H7 (cell line): Measurements from ENCODE around the gene ETNK1. TPM values are rescaled to one million over a fixed set of nuclear protein-coding genes. Genes with fewer than 3 reads are reported as not detected.

Source experiments
- DNase-seq: peaks from one replicate; pipeline ENCODE4 v3.0.0; 2012
- H3K27me3 ChIP-seq: 2 replicates; pipeline ENCODE4 v1.6.0; 2011; ENCODE audit warnings: mild to moderate bottlenecking, low read length; ENCODE audit not compliant: control insufficient read depth, insufficient read depth
- H3K36me3 ChIP-seq: replicated peaks from 2 replicates; pipeline ENCODE4 v1.5.1; 2011; ENCODE audit warnings: low read length; ENCODE audit not compliant: control insufficient read depth, insufficient read depth
- H3K4me3 ChIP-seq: 2 replicates; pipeline ENCODE4 v1.5.1; 2011; ENCODE audit warnings: low read depth, mild to moderate bottlenecking, control low read depth, low read length, moderate library complexity; ENCODE audit not compliant: insufficient read depth
- total RNA-seq: library from RNA; depleted of rRNA; stranded (reverse); fragments of >200 nt; shearing (Covaris generic); gene quantifications from 2 replicates; pipeline ENCODE4 v1.2.3, GENCODE V29; 2014

The ETNK1 gene
- total RNA-seq, 1 experiment from 2014 or later: 54.2 TPM

DNA sequence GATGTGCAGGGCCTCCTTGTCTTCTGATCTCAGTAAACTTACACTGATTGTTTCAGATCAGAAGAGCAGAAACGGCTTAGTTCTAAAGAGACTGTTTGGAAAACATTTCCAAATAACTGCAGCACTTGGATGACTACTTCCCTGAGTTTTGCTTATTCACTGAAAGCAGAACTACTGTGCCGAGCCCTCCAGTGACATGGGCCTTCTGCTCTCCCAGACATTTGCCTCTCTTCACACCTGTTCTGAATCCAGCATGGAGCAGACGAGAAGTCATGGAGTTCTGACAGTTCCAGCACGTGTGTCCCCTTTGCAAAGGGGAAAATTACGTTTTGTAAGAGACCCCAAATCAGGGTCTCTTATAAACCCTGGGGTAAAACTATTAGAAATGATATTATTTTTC, 31.4 kb downstream of the ETNK1 start:
- H3K4me3 ChIP-seq: no peak overlapping the region
- DNase-seq: no peak
- no peaks in the 10 kb centered on the region; the same call in 1 of the 2 replicates for H3K36me3 ChIP-seq
- H3K27me3 ChIP-seq: no peaks in the 10 kb centered on the region

- Histone ChIP-seq H3K4me3 (no peak overlapping the region), H3K27me3 (no peaks in the 10 kb centered on the region), H3K36me3 (no peaks in the 10 kb centered on the region; the same call in 1 of the 2 replicates)
- no peak for DNase-seq
These were observed 31.9 kb downstream of the ETNK1 start for GRCh38 chr12:22656831-22657230.

DNA sequence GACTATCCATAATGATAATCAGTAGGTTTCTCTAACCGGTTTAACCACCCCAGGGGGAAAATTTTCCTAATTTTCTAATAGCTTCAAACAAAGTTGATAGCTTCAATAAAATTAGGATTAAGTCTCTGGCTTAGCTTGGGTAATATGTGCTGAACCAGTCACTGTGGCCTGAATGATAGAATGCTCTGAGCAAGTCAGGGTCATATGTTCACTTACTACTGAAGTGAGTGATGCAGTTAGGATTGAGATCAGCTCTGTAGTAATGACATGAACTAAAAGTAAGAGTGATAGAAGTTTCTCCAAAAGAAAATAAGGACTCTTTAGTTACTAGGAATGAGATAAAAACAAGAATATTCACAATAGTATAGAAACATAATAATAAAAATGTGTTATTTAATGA, 32.6 kb downstream of the ETNK1 start:
- no peak for DNase-seq
- H3K36me3 ChIP-seq: no peaks in the 10 kb centered on the region; the same call in 1 of the 2 replicates
- no peaks in the 10 kb centered on the region for H3K27me3 ChIP-seq
- H3K4me3 ChIP-seq: no peak overlapping the region

- Histone ChIP-seq H3K36me3 (no peaks in the 10 kb centered on the region; the same call in 1 of the 2 replicates), H3K4me3 (no peak overlapping the region), H3K27me3 (no peaks in the 10 kb centered on the region)
- DNase-seq: no peak
These were observed 33.2 kb downstream of the ETNK1 start for GRCh38 chr12:22658214-22658613.

DNA sequence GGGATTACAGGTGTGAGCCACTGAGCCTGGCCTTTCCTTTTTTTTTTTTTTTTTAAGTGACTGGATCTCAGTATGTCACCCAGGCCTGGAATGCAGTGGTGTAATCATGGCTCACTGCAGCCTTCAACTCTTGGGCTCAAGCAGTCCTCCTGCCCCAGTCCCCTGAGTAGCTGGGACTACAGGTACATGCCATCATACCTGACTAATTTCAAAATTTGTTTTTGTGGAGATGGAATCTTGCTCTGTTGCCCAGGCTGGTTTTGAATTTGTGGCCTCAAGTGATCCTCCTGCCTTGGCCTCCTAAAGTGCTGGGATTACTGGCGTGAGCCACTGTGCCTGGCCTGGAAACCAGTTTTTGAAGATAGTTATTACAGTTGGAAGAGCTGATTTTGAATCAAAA, 37.4 kb downstream of the ETNK1 start:
- no peak for DNase-seq
- Histone ChIP-seq H3K27me3 (no peaks in the 10 kb centered on the region), H3K4me3 (no peak overlapping the region), H3K36me3 (no peaks in the 10 kb centered on the region; the same call in none of the 2 replicates)

DNA sequence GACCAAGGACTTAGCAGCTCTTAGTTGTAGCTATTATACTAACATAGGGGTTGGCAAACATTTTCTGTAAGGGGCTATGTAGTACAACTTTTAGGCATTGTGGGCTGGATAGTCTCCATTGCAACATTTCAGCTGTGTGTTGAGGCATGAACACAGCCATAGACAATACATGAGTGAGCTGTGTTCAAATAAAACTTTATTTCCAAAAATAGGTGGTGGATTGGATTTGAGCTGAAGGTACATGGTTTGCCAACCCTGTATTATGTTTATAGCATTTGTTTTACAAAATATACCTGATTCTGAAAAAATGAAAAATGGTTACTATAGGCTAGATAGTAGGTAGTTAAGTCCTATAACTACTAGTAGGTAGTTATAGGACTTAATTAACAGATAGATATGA, 40.5 kb downstream of the ETNK1 start:
- no peak for DNase-seq
- no peak overlapping the region for H3K4me3 ChIP-seq
- H3K36me3 ChIP-seq: no peaks in the 10 kb centered on the region; the same call in none of the 2 replicates
- H3K27me3 ChIP-seq: no peaks in the 10 kb centered on the region

DNA sequence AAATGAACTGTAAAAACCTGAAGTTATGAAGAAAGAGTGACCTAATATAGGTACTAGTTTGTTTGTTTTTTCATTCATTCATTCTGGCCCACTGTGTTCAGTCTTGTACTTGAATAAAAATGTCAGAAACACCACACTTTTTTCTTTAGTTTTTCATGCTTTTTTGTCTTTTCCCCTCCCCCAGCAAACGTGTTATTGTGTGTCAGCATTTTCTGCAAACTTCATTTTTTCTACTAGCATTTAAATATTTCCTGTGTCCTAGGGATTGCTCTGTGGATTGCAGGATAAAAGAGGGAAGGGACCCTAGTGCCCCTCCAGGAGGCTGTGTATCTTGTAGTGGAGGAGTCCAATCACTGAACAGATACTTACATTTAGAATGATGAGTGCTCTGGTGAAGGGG, 42.2 kb downstream of the ETNK1 start:
- no peak for DNase-seq
- Histone ChIP-seq H3K4me3 (no peak overlapping the region), H3K36me3 (no peaks in the 10 kb centered on the region; the same call in none of the 2 replicates), H3K27me3 (no peaks in the 10 kb centered on the region)

DNA sequence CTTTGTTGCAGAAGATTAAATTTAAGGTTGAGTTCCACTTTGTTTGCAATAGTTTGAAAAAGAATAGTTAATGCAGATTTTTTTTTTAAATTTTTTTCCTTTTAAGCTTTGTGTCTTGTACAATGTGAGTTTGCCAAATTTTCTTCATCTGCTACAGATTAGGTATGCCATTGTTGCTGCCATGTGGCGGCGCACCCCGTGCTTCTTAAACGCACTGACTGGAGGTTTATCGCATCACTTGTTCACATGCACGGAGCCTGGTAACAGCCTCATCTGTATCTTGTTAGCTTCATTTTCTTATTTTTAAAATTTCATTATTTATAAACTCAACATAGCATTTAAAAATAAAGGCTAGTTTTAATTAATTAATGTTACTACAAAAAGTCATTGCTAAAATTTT, 43.5 kb downstream of the ETNK1 start:
- no peak for DNase-seq
- H3K36me3 ChIP-seq: no peaks in the 10 kb centered on the region; the same call in none of the 2 replicates
- H3K27me3 ChIP-seq: no peaks in the 10 kb centered on the region
- H3K4me3 ChIP-seq: no peak overlapping the region

- H3K36me3 ChIP-seq: no peaks in the 10 kb centered on the region; the same call in none of the 2 replicates
- DNase-seq: no peak
- H3K27me3 ChIP-seq: no peaks in the 10 kb centered on the region
- no peak overlapping the region for H3K4me3 ChIP-seq
These were observed 45.8 kb downstream of the ETNK1 start for GRCh38 chr12:22670762-22671161.

DNA sequence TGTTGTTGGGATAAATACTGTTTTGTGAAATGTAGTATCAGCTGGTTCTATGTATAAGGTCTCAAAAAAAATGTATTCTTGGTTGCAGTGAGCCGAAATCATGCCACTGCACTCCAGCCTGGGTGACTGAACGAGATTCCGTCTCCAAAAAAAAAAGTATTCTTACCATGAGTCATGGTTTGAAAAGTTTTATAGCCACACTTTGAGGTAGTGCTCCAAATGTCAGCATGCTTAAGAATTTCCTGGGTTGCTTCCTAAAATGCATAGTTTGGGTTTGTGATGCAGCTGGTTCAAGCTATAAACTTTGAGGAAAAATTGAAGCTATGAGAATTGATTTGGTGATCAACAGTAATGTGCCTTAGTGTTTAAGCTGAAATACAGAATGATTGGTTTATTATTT, 48.0 kb downstream of the ETNK1 start:
- Histone ChIP-seq H3K36me3 (no peaks in the 10 kb centered on the region; the same call in none of the 2 replicates), H3K4me3 (no peak overlapping the region), H3K27me3 (no peaks in the 10 kb centered on the region)
- no peak for DNase-seq

GRCh38 chr12:22677781-22678574, 53.0 kb downstream of the ETNK1 start:
- Histone ChIP-seq H3K27me3 (no peaks in the 10 kb centered on the region), H3K36me3 (peaks cover 9% of the 10 kb centered on the region), H3K4me3 (no peak overlapping the region)
- no peak for DNase-seq

GRCh38 chr12:22682663-22683062, 57.7 kb downstream of the ETNK1 start:
- no peak for DNase-seq
- H3K4me3 ChIP-seq: no peak overlapping the region
- peaks cover 9% of the 10 kb centered on the region for H3K36me3 ChIP-seq
- no peaks in the 10 kb centered on the region for H3K27me3 ChIP-seq

DNA sequence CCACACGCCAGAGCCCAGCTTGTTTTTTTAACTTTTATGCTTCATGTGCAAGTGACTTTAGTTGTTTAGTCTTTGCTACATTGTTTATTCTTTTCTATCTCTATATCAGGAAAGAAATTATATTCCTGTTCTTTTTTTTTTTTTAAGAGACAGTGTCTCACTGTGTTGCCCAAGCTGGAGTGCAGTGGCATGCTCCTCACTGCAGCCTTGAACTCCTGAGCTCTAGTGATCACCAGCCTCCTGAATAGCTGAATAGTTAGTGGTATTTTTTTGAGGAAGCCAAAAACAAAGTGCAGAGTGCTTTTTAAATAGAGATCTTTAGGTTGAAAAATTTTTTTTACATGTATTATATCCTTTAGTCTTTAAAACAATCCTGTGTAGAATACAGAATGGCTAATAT, 58.2 kb downstream of the ETNK1 start:
- no peak for DNase-seq
- Histone ChIP-seq H3K36me3 (peaks cover 8% of the 10 kb centered on the region), H3K27me3 (no peaks in the 10 kb centered on the region), H3K4me3 (no peak overlapping the region)

- Histone ChIP-seq H3K36me3 (peaks cover under 1% of the 10 kb centered on the region), H3K4me3 (no peak overlapping the region), H3K27me3 (no peaks in the 10 kb centered on the region)
- DNase-seq: peak; percentile 7
These were observed 59.5 kb downstream of the ETNK1 start for GRCh38 chr12:22684140-22685118.
